CD4-positive, alpha-beta T cell treated with Interferon alpha-2 for 1 hour (primary cell): ENCODE results near the gene AP1S1.
"Not testable (repeated sequence)": the region's sequence is repeated elsewhere in the genome, so short reads cannot be mapped to it uniquely, and the experiment has no call there.

ENCODE experiments used
- DNase-seq, 2 donors: peaks; one replicate each; pipeline ENCODE4 v3.0.0-alpha.2; 2020 to 2022

Gene AP1S1

GRCh38 chr7:101153969-101154692, at the start of gene AP1S1:
AP1S1 (plus strand) TSS chr7:101154476; CDS start chr7:101154515, 39 bp downstream.
- peak; percentile 95 to 96 for DNase-seq

GRCh38 chr7:101104799-101105198, 49.5 kb upstream of the AP1S1 start:
- DNase-seq, result no peak

- not testable (repeated sequence) for DNase-seq
These were observed 49.0 kb upstream of the AP1S1 start for GRCh38 chr7:101105248-101105647.

GRCh38 chr7:101106386-101106785, 47.9 kb upstream of the AP1S1 start:
- DNase-seq, result no peak

GRCh38 chr7:101108330-101108857, 45.9 kb upstream of the AP1S1 start:
- peak in 1 of 2 donors; percentile 31 for DNase-seq

GRCh38 chr7:101108961-101109360, 45.3 kb upstream of the AP1S1 start:
- DNase-seq, result no peak

GRCh38 chr7:101109368-101109767, 44.9 kb upstream of the AP1S1 start:
- no peak for DNase-seq

GRCh38 chr7:101111261-101111660, 43.0 kb upstream of the AP1S1 start:
- no peak for DNase-seq

GRCh38 chr7:101112233-101112632, 42.0 kb upstream of the AP1S1 start:
- DNase-seq, result no peak

GRCh38 chr7:101113140-101113539, 41.1 kb upstream of the AP1S1 start:
- DNase-seq, result not testable (repeated sequence)

- DNase-seq, result no peak
These were observed 40.4 kb upstream of the AP1S1 start for GRCh38 chr7:101113836-101114235.

- DNase-seq, result no peak
These were observed 39.8 kb upstream of the AP1S1 start for GRCh38 chr7:101114492-101114891.

- no peak for DNase-seq
These were observed 39.1 kb upstream of the AP1S1 start for GRCh38 chr7:101115215-101115614.

- DNase-seq, result no peak
These were observed 37.4 kb upstream of the AP1S1 start for GRCh38 chr7:101116898-101117297.

- no peak for DNase-seq
These were observed 35.4 kb upstream of the AP1S1 start for GRCh38 chr7:101118856-101119255.

GRCh38 chr7:101119876-101120275, 34.4 kb upstream of the AP1S1 start:
- no peak for DNase-seq

GRCh38 chr7:101120315-101120714, 34.0 kb upstream of the AP1S1 start:
- DNase-seq, result no peak

GRCh38 chr7:101121631-101121990, 32.7 kb upstream of the AP1S1 start:
- not testable (repeated sequence) for DNase-seq

- DNase-seq, result no peak
These were observed 32.0 kb upstream of the AP1S1 start for GRCh38 chr7:101121991-101122932.

GRCh38 chr7:101122933-101123702, 31.2 kb upstream of the AP1S1 start:
- no peak for DNase-seq

- DNase-seq, result no peak
These were observed 30.6 kb upstream of the AP1S1 start for GRCh38 chr7:101123703-101124068.

GRCh38 chr7:101124376-101125056, 29.8 kb upstream of the AP1S1 start:
- no peak for DNase-seq
